Sigmoid colon (tissue), 4 donors: ENCODE measurements around the gene ENTREP1.

Source experiments
- POLR2AphosphoS5 ChIP-seq, 4 donors: sonication (generic); formaldehyde crosslinking; IDR thresholded peaks; one replicate each; pipeline ENCODE4 v1.6.1; 2017; ENCODE audit warnings: antibody characterized with exemption in 4 of 4
- TF ChIP-seq, protein P1 (sequence below), 4 experiments: fragments of 450-650 bp in 3 of 4; fragments of 200-600 bp in 1 of 4; IDR thresholded peaks; one replicate each; pipeline ENCODE4 v1.5.1; 2016 to 2019; ENCODE audit warnings: antibody characterized with exemption in 4 of 4, mild to moderate bottlenecking in 3 of 4, moderate library complexity in 2 of 4

DNA sequence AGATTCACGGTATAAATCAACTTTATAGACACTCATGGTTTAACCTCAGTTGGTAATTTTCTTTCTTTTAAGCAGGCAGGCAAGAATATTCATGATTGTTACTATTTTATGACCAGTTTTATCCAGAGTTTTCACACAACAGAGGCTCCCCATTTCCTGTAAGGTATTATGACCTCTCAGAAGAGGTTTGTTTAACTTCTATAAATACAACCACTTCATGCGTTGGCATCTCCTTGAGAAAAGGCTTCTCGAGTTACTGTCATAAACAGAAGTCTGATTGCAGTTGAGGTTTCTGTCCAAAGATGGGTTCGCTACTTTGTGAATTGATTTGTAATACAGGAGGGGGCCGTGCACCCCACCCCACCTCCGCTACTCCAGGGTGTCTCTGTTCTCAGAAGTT lies 55.3 kb downstream of the ENTREP1 start:
- TF ChIP-seq POLR2AphosphoS5 (IDR thresholded peaks at IDR 0.05) = no peak
- TF ChIP-seq, protein P1, sequence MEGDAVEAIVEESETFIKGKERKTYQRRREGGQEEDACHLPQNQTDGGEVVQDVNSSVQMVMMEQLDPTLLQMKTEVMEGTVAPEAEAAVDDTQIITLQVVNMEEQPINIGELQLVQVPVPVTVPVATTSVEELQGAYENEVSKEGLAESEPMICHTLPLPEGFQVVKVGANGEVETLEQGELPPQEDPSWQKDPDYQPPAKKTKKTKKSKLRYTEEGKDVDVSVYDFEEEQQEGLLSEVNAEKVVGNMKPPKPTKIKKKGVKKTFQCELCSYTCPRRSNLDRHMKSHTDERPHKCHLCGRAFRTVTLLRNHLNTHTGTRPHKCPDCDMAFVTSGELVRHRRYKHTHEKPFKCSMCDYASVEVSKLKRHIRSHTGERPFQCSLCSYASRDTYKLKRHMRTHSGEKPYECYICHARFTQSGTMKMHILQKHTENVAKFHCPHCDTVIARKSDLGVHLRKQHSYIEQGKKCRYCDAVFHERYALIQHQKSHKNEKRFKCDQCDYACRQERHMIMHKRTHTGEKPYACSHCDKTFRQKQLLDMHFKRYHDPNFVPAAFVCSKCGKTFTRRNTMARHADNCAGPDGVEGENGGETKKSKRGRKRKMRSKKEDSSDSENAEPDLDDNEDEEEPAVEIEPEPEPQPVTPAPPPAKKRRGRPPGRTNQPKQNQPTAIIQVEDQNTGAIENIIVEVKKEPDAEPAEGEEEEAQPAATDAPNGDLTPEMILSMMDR (IDR thresholded peaks at IDR 0.05) = no peak
